Spinal cord (tissue), 10 donors: Measurements from ENCODE around the gene COL20A1. TPM values are rescaled to one million over a fixed set of nuclear protein-coding genes. Genes with fewer than 3 reads are reported as not detected.
A peak's percentile ranks its signal among the peaks of the same experiment; 100 is the strongest.

Source experiments
- DNase-seq, 6 donors: peaks; one replicate each; pipeline versions ENCODE4 v3.0.0 to v3.0.0-alpha.2; 2013 to 2015; ENCODE audit warnings: low spot score in 6 of 6, low read depth in 4 of 6
- H3K27ac ChIP-seq: one replicate; pipeline ENCODE4 v1.5.1; 2013; ENCODE audit warnings: low read depth, low read length, control low read depth
- H3K27me3 ChIP-seq: one replicate; pipeline ENCODE4 v1.6.1; 2013; ENCODE audit warnings: low read length; ENCODE audit not compliant: control insufficient read depth, insufficient read depth
- H3K36me3 ChIP-seq: one replicate; pipeline ENCODE4 v1.6.1; 2013; ENCODE audit warnings: low read length; ENCODE audit not compliant: control insufficient read depth, insufficient read depth
- H3K4me1 ChIP-seq: one replicate; pipeline ENCODE4 v1.6.1; 2013; ENCODE audit warnings: low read length; ENCODE audit not compliant: control insufficient read depth, insufficient read depth
- H3K4me3 ChIP-seq: one replicate; pipeline ENCODE4 v1.5.1; 2013; ENCODE audit warnings: low read depth, low read length, control low read depth
- H3K9me3 ChIP-seq: one replicate; pipeline ENCODE4 v1.6.1; 2013; ENCODE audit warnings: low read length; ENCODE audit not compliant: control insufficient read depth, insufficient read depth
- WGBS: methylation state at CpG from one replicate; pipeline ENCODE4 v1.1.5; 2013; ENCODE audit warnings: missing lambda C conversion rate; ENCODE audit not compliant: insufficient coverage; 5-methylcytosine and 5-hydroxymethylcytosine counted together
- polyA plus RNA-seq, 2 donors: library from polyadenylated mRNA; unstranded; fragments of 120-200 nt; gene quantifications; one replicate each; pipeline ENCODE4 v1.2.1, GENCODE V29; 2013; ENCODE audit not compliant: insufficient read length in 2 of 2
- total RNA-seq, 2 donors: library from RNA; depleted of rRNA in 1 of 2; stranded (reverse); fragments of 120-200 nt in 1 of 2; fragments of >200 nt in 1 of 2; gene quantifications; one replicate each; pipeline versions ENCODE4 v1.2.3 to v1.2.4, GENCODE V29; 2013 to 2014
- donor health status: healthy.

COL20A1 gene
- total and polyA plus RNA-seq, 4 donors: 10.3 to 50.9 (median 32.2) TPM

- no peak for DNase-seq
- H3K27me3 ChIP-seq: no peaks in the 10 kb centered on the region
- no peaks in the 10 kb centered on the region for H3K9me3 ChIP-seq
- H3K36me3 ChIP-seq: peaks cover 76% of the 10 kb centered on the region
- peaks cover 15% of the 10 kb centered on the region for H3K4me1 ChIP-seq
- 92% methylated on average over 19 of the region's 24 CpGs for WGBS
- H3K27ac ChIP-seq: no peak overlapping the region
- H3K4me3 ChIP-seq: no peak overlapping the region
Measured at GRCh38 chr20:63318391-63319163, 25.6 kb downstream of the COL20A1 start.

- no peak overlapping the region for H3K4me3 ChIP-seq
- no peak overlapping the region for H3K27ac ChIP-seq
- H3K36me3 ChIP-seq: peaks cover 67% of the 10 kb centered on the region
- H3K4me1 ChIP-seq: peaks cover 15% of the 10 kb centered on the region
- H3K27me3 ChIP-seq: no peaks in the 10 kb centered on the region
- 90% methylated on average over 25 of the region's 25 CpGs for whole genome bisulfite sequencing
- no peak for DNase-seq
- no peaks in the 10 kb centered on the region for H3K9me3 ChIP-seq
Measured at GRCh38 chr20:63319164-63320040, 26.4 kb downstream of the COL20A1 start.

GRCh38 chr20:63320041-63320511, 27.1 kb downstream of the COL20A1 start:
- DNase-seq: no peak
- Histone ChIP-seq H3K27ac (no peak overlapping the region), H3K27me3 (no peaks in the 10 kb centered on the region), H3K36me3 (peaks cover 61% of the 10 kb centered on the region), H3K4me1 (peaks cover 15% of the 10 kb centered on the region), H3K9me3 (no peaks in the 10 kb centered on the region), H3K4me3 (no peak overlapping the region)
- WGBS: 83% methylated on average over 23 of the region's 23 CpGs

GRCh38 chr20:63320616-63321147, 27.7 kb downstream of the COL20A1 start:
- no peak overlapping the region for H3K27ac ChIP-seq
- DNase-seq: no peak
- no peak overlapping the region for H3K4me3 ChIP-seq
- 88% methylated on average over 9 of the region's 10 CpGs for WGBS
- H3K36me3 ChIP-seq: peaks cover 60% of the 10 kb centered on the region
- H3K4me1 ChIP-seq: peaks cover 12% of the 10 kb centered on the region
- H3K27me3 ChIP-seq: no peaks in the 10 kb centered on the region
- H3K9me3 ChIP-seq: no peaks in the 10 kb centered on the region

GRCh38 chr20:63321148-63321831, 28.3 kb downstream of the COL20A1 start:
- Histone ChIP-seq H3K27ac (no peak overlapping the region), H3K4me3 (no peak overlapping the region), H3K36me3 (peaks cover 63% of the 10 kb centered on the region), H3K9me3 (no peaks in the 10 kb centered on the region), H3K27me3 (no peaks in the 10 kb centered on the region), H3K4me1 (peaks cover 10% of the 10 kb centered on the region)
- 77% methylated on average over 19 of the region's 20 CpGs for WGBS
- DNase-seq: no peak

- H3K9me3 ChIP-seq: no peaks in the 10 kb centered on the region
- DNase-seq: peak in 1 of 6 donors; percentile 71
- WGBS: 61% methylated on average over 31 of the region's 34 CpGs
- H3K4me3 ChIP-seq: no peak overlapping the region
- H3K27ac ChIP-seq: no peak overlapping the region
- no peaks in the 10 kb centered on the region for H3K27me3 ChIP-seq
- H3K4me1 ChIP-seq: peaks cover 10% of the 10 kb centered on the region
- H3K36me3 ChIP-seq: peaks cover 65% of the 10 kb centered on the region
Measured at GRCh38 chr20:63322146-63322932, 29.4 kb downstream of the COL20A1 start.

GRCh38 chr20:63322933-63323273, 29.9 kb downstream of the COL20A1 start:
- Histone ChIP-seq H3K36me3 (peaks cover 65% of the 10 kb centered on the region), H3K27me3 (no peaks in the 10 kb centered on the region), H3K4me3 (no peak overlapping the region), H3K9me3 (no peaks in the 10 kb centered on the region), H3K27ac (no peak overlapping the region), H3K4me1 (peaks cover 10% of the 10 kb centered on the region)
- WGBS: 26% methylated on average over 13 of the region's 15 CpGs
- DNase-seq: no peak

GRCh38 chr20:63323357-63323981, 30.5 kb downstream of the COL20A1 start:
- Histone ChIP-seq H3K27me3 (no peaks in the 10 kb centered on the region), H3K36me3 (peaks cover 69% of the 10 kb centered on the region), H3K27ac (no peak overlapping the region), H3K4me1 (peaks cover 10% of the 10 kb centered on the region), H3K9me3 (no peaks in the 10 kb centered on the region), H3K4me3 (no peak overlapping the region)
- no peak for DNase-seq
- WGBS: 63% methylated on average over 11 of the region's 18 CpGs
